Measurements from ENCODE around the gene ZNF831. TPM values are rescaled to one million over a fixed set of nuclear protein-coding genes. Genes with fewer than 3 reads are reported as not detected.

The ZNF831 gene
- total RNA-seq, 1 experiment from 2014 or later = 0.15 TPM

DNA sequence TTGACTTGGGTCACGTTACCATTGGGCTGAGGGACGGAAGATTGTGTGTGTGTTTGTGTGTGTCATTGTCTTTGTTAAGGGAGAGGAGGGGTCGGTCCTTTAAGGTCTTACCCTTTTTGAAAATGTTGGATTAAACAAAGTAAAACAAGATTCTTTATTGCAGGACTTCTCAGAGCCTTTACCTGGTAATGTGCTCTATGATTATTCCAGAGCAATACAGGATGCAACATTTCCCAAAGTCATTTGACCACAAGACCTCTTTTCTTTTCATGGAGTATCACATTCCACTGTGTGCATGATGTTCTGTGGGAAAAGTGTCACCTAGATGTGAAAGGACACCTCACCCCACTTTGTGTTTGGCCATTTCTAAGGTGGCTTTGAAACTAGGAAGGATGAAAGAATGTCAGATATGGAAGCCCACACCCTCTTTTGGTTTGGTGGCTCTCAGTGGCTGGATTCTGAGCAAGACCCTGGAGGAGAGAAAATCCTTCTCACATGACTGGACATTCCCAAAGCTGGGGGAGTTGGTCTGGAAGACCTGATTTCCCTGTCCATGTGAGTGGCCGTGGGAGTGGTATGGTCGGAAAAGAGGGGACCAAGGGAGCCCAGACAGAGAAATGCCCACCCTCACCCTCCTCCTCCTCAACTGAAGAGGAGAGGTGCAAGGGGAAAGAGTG lies 18.2 kb upstream of the ZNF831 start (continued):
- TF ChIP-seq ZBTB33 (IDR thresholded peaks at IDR 0.05; ENCODE audit: extremely low read depth, insufficient replicate concordance, low read length) (no peak), EGR1 (IDR thresholded peaks at IDR 0.05; ENCODE audit: low read depth) (no peak), JUND (IDR thresholded peaks at IDR 0.05) (no peak)

- H3K79me2 ChIP-seq (ENCODE audit: insufficient read depth, low read length) = no peaks in the 10 kb centered on the region
- RAD21 ChIA-PET (ENCODE audit: low non-redundant PET in 1 of 2, low total read pairs in 2 of 2, uncharacterized antibody in 2 of 2, unreplicated experiment in 2 of 2) = no interaction called here
- CTCF ChIA-PET = no interaction called here
- no TSS peak for BruUV-seq (replicated peaks)
- ATAC-seq (no peak), DNase-seq (ENCODE audit: low read depth, low spot score) (no peak)
- no peak overlapping the region for H3K4me3 ChIP-seq (replicated peaks in 1 of 2; ENCODE audit: low read depth in 1 of 2, low read length in 2 of 2)
- H3K27me3 ChIP-seq (ENCODE audit: insufficient read depth, low read length) = peaks cover 21% of the 10 kb centered on the region
- H3K9me2 ChIP-seq (ENCODE audit: insufficient read depth) = no peaks in the 10 kb centered on the region
- no peaks in the 10 kb centered on the region for H3K9me3 ChIP-seq (ENCODE audit: control insufficient read depth in 1 of 2, insufficient read depth in 1 of 2, low read depth in 1 of 2, low read length in 2 of 2)
- H3K4me1 ChIP-seq (ENCODE audit: control insufficient read depth in 1 of 2, insufficient read depth in 2 of 2, low read length in 2 of 2) = no peaks in the 10 kb centered on the region
- H3K9ac ChIP-seq (ENCODE audit: low read length) = no peak overlapping the region
- no peaks in the 10 kb centered on the region for H4K20me1 ChIP-seq (ENCODE audit: insufficient read depth)
- H3K36me3 ChIP-seq (ENCODE audit: control insufficient read depth in 1 of 2, insufficient read depth in 2 of 2, low read length in 2 of 2) = no peaks in the 10 kb centered on the region
- POLR2A ChIA-PET = no interaction called here
- intact Hi-C loops (cut with micrococcal nuclease) = no loop called here
- H2AFZ ChIP-seq (ENCODE audit: low read depth, low read length, poor library complexity, severe bottlenecking) = no peak overlapping the region
- no peak overlapping the region for H3K4me2 ChIP-seq (ENCODE audit: low read length)
- no peak for TF ChIP-seq SRF (IDR thresholded peaks at IDR 0.05; ENCODE audit: low read depth)
- no peak for TF ChIP-seq YY1 (IDR thresholded peaks at IDR 0.05; ENCODE audit: extremely low read depth, insufficient replicate concordance, low read depth, low read length)
- TF ChIP-seq ELF1 (IDR thresholded peaks at IDR 0.05; ENCODE audit: borderline replicate concordance, low read depth) = no peak
- TF ChIP-seq ZBTB33 (IDR thresholded peaks at IDR 0.05; ENCODE audit: extremely low read depth, insufficient replicate concordance, low read length) = no peak
- TF ChIP-seq ZFX (IDR thresholded peaks at IDR 0.05) = no peak
- no peak for TF ChIP-seq TCF7L2 (IDR thresholded peaks at IDR 0.05; ENCODE audit: borderline replicate concordance, extremely low read depth, insufficient read depth, insufficient read length)
- no peak for TF ChIP-seq JUND (IDR thresholded peaks at IDR 0.05)
- no peak for TF ChIP-seq POLR2AphosphoS5 (IDR thresholded peaks at IDR 0.05; ENCODE audit: low read depth, low read length)
- no peak for TF ChIP-seq CEBPB (IDR thresholded peaks at IDR 0.05; ENCODE audit: low read depth)
- TF ChIP-seq SIN3A (IDR thresholded peaks at IDR 0.05; ENCODE audit: low read depth) = no peak
- no peak for TF ChIP-seq SP1 (IDR thresholded peaks at IDR 0.05; ENCODE audit: low read depth)
- no peak for TF ChIP-seq MAX (IDR thresholded peaks at IDR 0.05)
- no peak overlapping the region for H3K27ac ChIP-seq (ENCODE audit: low read depth, low read length)
Measured at GRCh38 chr20:59145924-59146779, 17.5 kb upstream of the ZNF831 start.
